Activated CD4-positive, alpha-beta T cell treated with anti-CD3 and anti-CD28 coated beads, Interleukin-2, Interleukin-6, amounts not matched to agents 100 ng/mL and 50 ng/mL, durations not matched to agents 16 hours and 8 hours (primary cell): ENCODE results near the gene CDK11A.
A peak's percentile ranks its signal among the peaks of the same experiment; 100 is the strongest.
"Not testable (repeated sequence)": the region's sequence is repeated elsewhere in the genome, so short reads cannot be mapped to it uniquely, and the experiment has no call there.

ENCODE experiments used
- DNase-seq: peaks from one replicate; pipeline ENCODE4 v3.0.0-alpha.2; 2020

CDK11A gene

DNA sequence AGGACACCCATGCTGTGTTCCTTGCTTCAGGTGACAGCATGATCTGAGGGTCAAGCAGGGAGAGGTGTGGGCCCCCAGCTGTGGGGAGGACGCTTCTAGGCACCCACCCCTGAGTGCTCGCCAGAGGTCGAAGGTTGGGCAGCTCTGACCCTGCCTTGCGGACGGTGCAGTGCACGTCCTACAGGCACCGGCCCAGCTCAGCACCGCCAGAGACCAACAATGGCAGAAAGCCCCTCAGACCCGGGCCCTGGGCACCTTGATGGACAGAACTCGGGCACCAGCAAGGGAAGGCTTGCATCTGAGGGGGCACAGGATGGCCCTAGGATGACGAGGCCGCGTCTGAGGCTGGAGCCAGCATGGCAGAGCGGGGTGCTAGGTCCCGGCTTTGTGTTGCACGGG lies 29.4 kb upstream of the CDK11A start:
- DNase-seq, result no peak

DNA sequence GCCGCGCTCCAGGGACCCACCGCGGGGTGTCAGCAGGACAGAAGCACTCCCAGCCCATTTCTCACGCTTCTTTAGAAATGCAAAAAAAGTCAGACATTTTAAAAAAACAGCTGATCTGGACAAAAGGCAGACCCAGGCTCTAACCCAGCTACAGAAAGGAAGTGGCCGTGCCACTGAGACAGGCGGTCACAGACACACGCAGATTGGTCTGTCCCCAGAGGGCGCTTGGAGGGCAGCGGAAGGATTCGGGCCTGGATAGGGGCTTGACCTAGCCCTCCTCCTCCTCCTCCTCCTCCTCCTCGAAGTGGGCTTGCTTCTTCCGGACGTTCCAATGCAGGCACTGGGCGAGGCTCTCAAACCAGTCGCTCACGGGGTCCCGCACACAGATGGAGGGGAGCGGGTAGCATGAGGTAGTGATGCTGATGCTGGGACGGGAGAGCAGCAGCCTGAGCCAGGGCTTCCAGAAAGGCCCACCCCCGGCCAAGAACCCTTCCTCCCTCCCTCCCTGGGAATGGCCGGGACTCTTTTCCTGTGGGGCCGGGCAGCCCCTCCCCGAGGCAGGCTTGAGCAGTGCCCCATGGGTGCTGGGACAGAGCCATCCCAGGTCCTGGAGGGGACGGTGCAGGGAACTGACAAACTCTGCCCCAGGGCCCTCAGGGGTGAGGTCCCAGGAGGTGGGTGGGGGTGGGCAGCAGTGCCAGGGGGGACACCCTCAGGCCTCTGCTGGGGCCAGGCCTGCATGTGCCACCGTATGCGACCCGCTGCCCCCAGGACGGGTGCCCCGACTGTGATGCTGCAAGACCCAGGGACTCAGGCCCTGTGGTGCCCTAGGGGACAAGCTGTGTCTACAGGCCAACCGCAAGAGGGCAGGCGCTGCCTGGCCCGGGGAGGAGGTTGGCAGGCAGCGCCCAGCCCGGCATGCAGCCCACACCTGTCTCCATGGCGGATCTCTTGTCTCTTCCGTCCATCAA lies 28.8 kb upstream of the CDK11A start:
- DNase-seq, result no peak

DNA sequence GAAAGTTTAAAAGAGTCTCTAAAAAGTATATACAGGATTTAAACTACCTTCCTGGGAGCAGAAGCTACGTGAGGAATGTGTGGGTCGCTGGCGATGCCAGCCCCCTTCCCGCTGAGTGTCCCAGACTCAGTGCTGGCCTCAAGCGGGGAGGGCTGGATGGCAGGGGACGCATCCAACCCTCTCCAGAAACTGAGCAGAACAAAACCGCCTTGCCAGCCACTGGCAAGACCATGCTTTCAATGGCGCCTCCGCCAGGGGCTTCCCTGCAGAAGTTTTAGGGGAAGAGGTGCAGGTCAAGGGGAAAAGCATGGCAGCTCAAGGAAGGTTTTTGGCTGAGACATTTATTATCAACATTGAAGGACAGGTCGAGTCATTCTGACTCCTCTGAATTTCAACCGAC lies 28.0 kb upstream of the CDK11A start:
- no peak for DNase-seq

DNA sequence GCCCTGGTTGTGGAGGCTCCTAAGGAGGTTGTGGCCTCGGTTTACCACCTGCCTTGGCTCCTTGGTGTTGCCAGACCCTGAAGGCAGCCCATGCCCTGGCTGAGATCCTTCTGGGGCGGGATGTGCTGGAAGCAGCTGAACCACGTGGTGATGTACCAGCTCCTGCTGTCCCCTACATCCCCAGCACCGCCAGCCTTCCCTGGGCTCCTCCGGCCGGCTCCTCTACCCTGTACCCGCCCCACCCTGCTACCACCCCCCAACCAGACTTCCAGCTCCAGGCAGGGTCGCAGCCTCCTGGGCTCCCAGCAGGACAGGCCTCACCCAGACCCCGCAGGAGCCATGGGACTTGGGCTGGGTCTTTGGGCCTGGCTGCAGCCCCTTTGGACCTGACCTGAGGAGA lies 25.8 kb upstream of the CDK11A start:
- DNase-seq, result not testable (repeated sequence)

DNA sequence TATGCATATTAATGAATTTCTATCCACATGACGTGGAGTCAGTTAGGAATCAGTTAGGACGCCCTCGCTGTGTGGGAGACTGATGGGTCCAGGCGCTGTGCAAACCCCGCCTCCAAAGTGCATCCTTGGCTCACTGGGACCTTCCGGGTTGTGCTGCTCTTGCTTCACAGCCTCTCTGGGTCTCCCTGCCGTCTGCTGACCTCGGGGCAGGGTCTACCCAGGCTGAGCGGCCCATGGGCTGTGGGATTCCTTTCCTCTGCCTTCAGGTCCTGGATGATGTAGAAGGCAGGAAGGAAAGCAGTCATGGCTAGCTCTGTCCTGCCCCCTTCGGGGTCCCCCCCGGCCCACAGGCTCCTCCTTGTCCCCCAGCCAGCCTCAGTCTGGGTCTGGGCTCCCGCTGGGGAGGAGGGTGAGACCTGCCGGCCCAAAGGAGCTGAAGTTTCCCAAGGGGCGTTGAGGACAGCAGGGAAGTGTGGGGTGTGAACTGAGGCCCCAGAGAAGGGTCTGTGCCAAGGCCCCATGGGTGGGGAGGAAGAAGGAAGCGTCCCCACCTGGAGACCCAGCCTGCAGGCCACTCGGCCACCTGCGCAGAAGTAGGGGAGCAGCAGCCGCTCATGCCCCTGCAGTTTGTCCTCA lies 24.6 kb upstream of the CDK11A start:
- DNase-seq, result no peak

DNA sequence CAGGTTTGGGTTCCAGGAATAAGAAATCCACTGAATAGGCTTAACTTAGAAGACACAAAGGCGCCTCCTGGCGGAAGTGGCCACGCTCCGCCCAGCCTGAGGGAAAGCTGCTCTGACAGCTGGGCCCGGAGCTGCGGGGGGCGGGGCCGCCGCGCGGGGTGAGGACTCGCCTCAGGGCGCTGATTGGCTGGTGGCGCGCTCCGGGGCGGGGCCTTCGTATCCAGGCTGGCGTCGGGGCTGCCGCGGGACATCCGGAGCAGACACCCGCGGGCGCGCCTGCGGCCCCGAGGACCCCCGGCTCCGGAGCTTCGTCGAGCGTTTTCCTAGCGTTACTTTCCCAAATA lies 22.4 kb upstream of the CDK11A start:
- not testable (repeated sequence) for DNase-seq

DNA sequence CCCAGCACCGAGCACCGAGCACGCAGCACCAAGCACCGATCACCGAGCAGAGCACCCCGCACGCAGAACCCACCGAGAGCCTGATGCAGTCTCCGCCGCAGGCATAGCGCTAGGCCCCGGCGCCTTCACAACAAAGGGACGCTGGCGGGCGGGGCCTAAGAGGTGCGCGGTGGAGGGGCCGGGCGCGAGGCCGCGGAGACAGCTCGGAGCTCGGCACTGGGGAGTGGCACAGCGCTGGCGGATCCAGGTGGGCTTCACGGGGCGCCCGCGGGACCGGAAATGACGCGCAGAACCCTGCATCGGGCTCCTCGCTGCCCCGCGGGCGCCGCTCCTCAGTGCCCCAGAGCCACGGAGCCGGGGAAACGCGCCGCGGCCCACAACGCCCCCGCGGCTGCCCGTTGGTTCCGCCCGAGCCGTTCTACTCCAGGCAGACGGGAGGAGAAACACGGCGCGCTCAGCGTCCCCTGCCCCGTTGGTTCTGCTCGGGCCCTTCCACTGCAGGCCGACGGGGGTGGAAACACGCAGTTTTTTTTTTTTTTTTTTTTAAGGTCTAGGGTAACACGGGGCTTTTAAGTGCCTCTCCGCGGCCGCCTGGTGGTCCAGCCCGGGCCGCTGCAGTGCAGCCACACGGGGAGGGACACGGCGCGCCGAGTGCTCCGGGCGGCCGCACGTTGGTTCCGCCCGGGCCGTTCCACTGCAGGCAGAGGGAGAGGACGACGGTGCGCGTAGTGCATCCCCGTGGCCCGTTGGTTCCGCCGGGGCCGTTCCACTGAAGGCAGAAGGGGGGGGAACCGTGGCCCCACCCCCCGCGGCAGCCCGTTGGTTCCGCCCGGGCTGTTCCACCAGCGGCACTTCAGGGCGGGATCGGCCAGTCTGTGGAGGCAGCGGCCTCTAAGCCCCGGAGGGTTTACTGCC lies 21.8 kb upstream of the CDK11A start:
- peak; percentile 87 for DNase-seq

DNA sequence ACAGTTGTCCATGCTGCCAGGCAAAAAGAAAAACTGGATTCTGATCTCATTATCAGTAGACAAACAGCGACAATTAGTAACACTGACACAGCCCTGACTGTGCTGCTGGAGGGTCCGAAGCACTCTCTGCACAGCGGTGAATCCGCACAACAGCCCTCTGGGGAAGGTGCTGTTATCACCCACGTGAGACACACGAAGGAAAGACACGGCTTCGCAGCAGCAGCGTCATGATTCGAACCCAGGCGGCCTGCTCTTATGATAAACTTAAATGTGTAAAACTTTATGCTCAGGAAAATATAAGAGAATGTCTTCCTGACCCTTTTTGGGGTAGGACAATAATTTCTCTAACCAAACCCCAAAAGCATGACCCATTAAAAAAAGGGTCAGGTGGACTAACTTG lies 18.4 kb upstream of the CDK11A start:
- DNase-seq, result not testable (repeated sequence)

DNA sequence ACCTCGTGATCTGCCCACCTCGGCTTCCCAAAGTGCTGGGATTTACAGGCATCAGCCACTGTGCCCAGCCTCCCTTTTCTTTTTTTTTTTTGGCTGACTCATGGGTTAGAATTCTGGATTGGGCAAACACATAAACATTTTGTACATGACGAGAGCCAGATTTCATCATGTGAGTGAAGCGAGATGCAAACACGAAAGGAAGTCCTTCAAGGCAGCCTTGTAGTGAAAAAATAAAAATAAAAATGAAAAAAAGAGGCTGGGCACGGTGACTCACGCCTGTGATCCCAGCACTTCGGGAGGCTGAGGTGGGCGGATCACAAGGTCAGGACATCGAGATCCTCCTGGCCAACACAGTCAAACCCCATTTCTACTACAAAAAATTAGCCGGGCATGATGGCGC lies 16.9 kb upstream of the CDK11A start:
- DNase-seq, result not testable (repeated sequence)

DNA sequence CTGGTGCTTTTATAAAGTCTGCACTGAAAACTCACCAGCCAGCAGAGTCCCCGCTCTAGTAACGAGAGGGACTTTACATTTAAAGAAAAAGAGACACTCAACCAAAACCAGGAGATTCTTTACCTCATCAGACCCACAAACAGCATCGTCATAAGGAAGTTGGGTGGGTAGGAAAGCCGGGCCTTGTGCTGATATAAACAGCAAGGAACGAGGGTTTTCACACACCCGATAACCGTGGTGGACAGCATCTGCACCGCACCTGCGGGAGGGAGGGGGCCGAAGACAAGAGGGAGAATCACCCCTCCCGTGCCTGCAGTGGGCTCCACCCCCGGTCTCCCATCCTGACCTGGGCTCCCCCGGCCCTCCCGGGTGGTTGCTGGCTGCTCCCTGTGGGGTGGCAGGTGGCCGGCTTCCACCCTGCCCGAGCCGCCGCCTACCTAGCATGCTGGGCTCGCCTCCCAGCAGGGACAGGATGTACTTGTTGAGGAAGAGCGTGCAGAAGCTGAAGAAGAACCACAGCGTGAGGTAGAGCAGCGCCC lies 14.7 kb upstream of the CDK11A start:
- not testable (repeated sequence) for DNase-seq

DNA sequence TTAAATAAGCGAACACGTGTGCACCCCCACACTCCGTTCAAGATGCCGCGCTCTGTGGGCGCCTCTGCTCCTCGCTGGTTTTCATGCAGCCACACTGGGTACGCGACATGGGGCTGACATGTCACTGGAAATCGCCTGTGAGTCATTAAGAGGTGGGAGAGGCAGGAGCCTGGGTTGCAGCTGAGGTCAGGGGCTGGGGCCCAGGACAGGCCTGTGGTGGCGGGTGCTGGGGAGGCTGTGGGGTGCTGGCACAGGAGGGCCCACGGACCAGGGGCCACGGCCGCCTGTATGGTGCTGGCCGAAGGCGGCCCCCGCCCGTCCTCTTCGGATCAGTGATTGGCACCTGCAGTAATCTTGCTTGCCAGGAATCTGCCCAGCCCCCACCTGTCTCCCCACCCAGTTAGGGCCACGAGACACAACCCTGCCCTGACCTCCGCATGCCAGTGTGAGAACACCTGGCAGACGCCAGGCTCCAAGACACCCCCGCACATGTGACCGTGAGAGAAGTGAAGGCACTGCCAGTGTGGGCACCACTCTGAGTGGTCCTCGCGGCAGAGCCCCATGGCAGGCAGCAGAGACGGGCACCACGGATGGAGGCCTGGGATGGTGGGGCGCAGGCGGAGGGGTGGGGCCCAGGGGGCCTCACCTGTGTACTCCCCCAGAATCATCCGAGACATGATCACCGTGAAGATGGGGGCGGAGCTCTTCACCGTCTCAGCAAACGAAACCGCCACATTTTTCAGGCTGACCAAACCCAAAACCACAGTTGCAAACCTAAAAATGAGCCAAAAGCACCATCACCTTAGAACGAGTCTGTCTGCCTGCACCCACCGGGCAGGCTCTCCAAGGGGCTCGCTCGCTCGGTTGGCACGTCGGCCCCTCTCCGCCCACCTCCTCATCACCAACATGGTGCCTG lies 13.8 kb upstream of the CDK11A start:
- DNase-seq, result not testable (repeated sequence)

DNA sequence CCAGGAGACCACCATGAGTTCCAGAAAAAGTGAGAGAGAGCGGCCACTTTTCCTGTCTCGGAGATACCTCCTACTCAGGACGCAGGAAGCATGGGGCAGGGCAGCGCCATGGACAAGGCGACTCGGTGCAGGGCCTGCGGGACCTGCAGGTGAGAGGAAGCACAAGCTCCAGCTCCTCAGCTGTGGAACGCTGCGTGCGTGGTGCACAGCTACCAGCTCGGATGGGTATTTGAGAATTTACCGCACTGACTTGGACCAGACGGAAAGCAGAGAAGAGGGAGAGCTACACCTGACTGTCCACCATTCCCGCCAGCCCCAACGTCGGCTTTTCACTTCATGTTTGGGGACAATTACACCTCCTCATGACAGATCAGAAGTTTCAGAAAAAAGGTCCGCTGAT lies 8.2 kb upstream of the CDK11A start:
- no peak for DNase-seq

DNA sequence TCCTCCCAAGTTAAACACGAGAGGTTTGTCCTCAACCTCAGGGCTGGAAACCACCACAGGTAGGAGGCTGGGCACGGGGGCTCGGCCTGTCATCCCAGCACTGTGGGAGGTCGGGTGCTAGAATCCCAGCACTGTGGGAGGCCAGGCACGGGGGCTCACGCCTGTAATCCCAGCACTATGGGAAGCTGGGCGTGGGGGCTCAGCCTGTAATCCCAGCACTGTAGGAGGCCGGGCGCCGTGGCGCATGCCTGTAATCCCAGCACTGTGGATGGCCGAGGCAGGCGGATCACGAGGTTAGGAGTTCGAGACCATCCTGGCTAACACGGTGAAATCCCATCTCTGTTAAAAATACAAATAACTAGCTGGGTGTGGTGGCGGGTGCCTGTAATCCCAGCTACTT lies 6.7 kb upstream of the CDK11A start:
- DNase-seq, result no peak

DNA sequence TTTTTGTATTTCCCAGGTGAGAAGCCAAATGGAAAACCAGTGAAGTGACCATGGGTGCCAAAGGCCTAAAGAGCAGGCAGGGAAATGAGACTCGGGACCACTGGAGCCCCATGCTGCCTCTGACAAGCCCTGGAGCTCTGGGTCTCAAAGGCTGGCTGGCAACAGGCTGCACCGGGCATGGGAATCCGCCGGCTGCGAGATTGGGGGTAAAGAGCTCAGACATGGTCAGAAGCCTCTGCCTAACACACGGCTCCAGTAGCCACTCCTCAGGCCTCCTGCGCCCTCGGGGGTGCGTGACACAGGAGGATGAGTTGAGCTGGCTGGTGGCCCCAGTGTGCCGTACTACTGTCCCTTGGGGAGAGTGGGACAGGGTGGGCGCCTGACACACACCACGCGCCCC lies 6.1 kb upstream of the CDK11A start:
- not testable (repeated sequence) for DNase-seq

DNA sequence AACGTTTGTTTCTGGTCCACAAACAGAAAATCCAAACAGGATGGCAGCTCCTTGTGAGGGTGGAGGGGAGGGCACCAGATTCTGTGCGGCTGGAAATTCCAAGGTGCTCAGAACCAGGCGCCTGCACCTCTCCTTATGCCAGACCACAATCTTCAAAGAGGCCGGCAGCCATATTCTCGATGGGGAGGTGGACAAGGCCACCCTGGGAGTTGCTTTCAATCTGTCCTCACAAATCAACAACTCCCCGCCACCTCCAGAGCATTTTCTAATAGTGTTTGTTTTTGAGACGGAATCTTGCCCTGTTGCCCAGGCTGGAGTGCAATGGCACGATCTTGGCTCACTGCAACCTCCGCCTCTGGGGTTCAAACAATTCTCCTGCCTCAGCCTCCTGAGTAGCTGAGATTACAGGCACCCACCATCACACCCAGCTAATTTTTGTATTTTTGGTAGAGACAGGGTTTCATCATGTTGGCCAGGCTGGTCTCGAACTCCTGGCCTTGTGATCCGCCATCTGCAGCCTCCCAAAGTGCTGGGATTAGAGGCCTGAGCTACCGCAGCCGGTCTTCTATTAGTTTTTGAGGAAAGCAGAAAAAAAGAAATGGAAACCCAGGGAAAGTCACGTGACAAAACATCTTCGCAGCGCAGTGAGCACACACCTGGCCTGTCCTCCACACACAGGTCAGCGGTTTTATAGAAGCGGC lies 5.1 kb upstream of the CDK11A start:
- not testable (repeated sequence) for DNase-seq

DNA sequence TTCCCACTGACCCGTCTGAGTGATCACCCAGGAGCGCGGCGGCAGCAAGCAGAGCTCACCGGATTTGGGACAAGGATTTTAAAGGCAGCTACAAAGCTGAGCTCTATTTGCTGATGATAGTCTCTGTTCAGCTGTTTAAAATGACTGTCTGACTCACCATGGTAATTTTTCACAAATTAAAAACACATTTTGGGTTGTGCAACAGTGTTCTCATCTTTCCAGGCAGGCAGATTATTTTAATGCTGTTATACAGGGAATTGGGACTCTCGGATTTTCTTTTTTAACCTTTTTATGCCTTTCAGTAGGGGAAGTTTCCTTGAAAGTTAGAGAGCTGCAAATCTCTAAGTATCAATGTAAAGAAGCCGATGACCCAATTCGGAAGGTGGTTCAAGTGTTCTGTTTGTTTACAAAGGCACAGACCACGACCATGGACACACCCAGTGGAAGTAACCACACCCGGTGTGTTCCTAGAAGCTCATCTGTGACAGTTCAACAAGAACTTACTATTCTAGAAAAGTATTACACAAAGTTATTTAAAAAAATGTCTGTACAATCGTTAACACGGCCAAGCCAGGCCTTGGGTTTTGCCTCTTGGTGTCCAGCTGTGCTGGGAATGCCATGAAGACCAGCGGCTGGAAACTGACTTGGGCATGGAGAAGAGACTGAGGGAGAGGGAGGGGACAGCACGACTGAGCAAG lies 4.3 kb upstream of the CDK11A start:
- DNase-seq, result not testable (repeated sequence)

DNA sequence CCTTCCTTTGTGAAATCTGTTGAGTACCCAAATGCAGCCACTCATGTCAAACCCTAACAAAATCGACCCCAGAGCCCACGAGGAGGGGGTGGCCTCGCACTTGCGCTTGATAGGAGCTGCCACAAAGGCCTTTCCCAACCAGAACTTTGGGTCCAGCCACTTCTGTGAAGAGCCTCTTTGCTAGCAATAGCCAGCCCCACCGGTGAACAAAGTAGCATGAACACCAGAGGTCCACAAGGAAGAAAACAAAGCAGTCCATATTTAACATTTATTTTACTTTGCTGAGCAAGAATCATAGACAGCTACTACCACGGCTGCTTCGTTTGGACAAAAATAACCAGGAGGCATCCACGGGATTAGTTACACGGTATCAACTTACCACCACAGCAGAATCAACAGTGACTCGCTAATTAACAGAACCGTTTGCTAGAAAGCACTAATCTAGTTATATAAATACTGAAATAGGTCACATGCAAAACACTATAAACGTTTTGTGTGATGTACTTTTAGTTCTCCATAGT lies 3.0 kb upstream of the CDK11A start:
- not testable (repeated sequence) for DNase-seq

DNA sequence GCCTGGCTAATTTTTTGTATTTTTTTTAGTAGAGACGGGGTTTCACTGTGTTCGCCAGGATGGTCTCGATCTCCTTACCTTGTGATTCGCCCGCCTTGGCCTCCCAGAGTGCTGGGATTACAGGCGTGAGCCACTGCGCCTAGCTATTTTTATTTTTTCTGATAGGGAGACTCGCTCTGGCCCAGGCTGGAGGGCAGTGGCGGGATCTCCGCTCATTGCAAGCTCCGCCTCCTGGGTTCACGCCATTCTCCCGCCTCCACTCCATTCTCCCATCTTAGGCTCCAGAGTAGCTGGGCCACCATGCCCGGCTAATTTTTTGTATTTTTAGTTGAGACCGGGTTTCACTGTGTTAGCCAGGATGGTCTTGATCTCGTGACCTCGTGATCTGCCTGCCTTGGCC lies 1.9 kb upstream of the CDK11A start:
- DNase-seq, result not testable (repeated sequence)

DNA sequence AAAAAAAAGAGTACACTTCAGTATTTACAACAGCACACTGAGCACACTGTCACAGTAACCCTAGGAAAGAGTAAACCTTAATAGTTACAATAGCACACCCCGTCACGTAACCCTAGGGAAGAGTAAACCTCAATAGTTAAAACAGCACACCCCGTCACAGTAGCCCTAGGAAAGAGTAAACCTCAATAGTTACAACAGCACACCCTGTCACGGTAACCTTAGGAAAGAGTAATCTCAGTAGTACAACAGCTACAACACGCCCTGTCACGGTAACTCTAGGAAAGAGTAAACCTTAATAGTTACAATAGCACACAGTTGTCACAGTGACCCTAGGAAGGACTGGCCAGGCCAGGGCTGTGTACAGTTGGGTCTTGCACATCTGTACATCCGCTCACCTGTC lies 3.0 kb downstream of the CDK11A start:
- DNase-seq, result no peak
